GM12878 (cell line): ENCODE data around the gene SNRPD2. TPM values are rescaled to one million over a fixed set of nuclear protein-coding genes. Genes with fewer than 3 reads are reported as not detected.
A peak's percentile ranks its signal among the peaks of the same experiment; 100 is the strongest.

Experiments
- ATAC-seq: fragments of 200-7000 bp; cut with Tn5 transposase; 3 replicates; pipeline ENCODE4 v1.9.1; 2020; ENCODE audit warnings: mild to moderate bottlenecking, moderate library complexity
- BruUV-seq: library from RNA; stranded (reverse); fragments of 400-500 nt; replicated peaks from 2 replicates; lab custom pipeline; 2021; lab: Mats Ljungman, UMichigan
- CTCF ChIA-PET: fragments of 300-600 bp; sonication (Branson Sonifier 250); formaldehyde crosslinking; extraction: SDS; loops from one replicate; lab custom pipeline; 2021; ENCODE audit warnings: inconsistent platforms; lab: Yijun Ruan, JAX
- POLR2A ChIA-PET: fragments of 350-600 bp; formaldehyde crosslinking; extraction: SDS; loops from one replicate; lab custom pipeline; 2021; ENCODE audit warnings: inconsistent platforms; lab: Charles Lee
- RAD21 ChIA-PET: fragments of 300-600 bp; sonication (Branson Sonifier 250); formaldehyde crosslinking; loops from one replicate; lab custom pipeline; 2023; ENCODE audit warnings: antibody characterized with exemption; ENCODE audit not compliant: unreplicated experiment; lab: Charles Lee
- SMC1A ChIA-PET: fragments of 300-600 bp; sonication (Branson Sonifier 250); formaldehyde crosslinking; loops from one replicate; lab custom pipeline; 2023; ENCODE audit not compliant: unreplicated experiment, uncharacterized antibody; lab: Charles Lee
- DNase-seq: peaks from one replicate; pipeline ENCODE4 v3.0.0-alpha.2; 2011; ENCODE audit warnings: low read depth, low spot score
- FAIRE-seq: peaks from 3 replicates; lab custom pipeline; 2011; peaks lifted over from hg19 to GRCh38; lab: Jason Lieb, UNC
- H2AFZ ChIP-seq: 2 replicates; pipeline ENCODE4 v1.6.0; 2011; ENCODE audit warnings: low read depth, low read length, control low read depth; ENCODE audit not compliant: control insufficient read depth
- H3K27ac ChIP-seq: 2 replicates; pipeline ENCODE4 v1.5.1; 2011; ENCODE audit warnings: control low read depth; ENCODE audit not compliant: control insufficient read depth, insufficient read depth
- H3K27me3 ChIP-seq, 2 experiments: replicated peaks in 1 of 2; 2 replicates each; pipeline versions ENCODE4 v1.6.0 to v1.6.1; 2011; ENCODE audit warnings: low read length in 1 of 2; ENCODE audit not compliant: control insufficient read depth in 2 of 2, insufficient read depth in 2 of 2
- H3K36me3 ChIP-seq, 2 experiments: 2 replicates each; pipeline ENCODE4 v1.5.1; 2011; ENCODE audit warnings: low read length in 1 of 2; ENCODE audit not compliant: control insufficient read depth in 2 of 2, insufficient read depth in 2 of 2
- H3K4me1 ChIP-seq: 2 replicates; pipeline ENCODE4 v1.6.1; 2011; ENCODE audit warnings: mild to moderate bottlenecking, low read length, moderate library complexity, mixed read lengths; ENCODE audit not compliant: control insufficient read depth, insufficient read depth
- H3K4me2 ChIP-seq: 2 replicates; pipeline ENCODE4 v1.6.0; 2011; ENCODE audit warnings: control low read depth; ENCODE audit not compliant: control insufficient read depth, insufficient read depth
- H3K4me3 ChIP-seq: fragments of 200-600 bp; sonication (generic); 2 replicates; pipeline ENCODE4 v1.5.1; 2016
- H3K79me2 ChIP-seq: 2 replicates; pipeline ENCODE4 v1.6.0; 2011; ENCODE audit warnings: low read length; ENCODE audit not compliant: control insufficient read depth, insufficient read depth
- H3K9ac ChIP-seq: 2 replicates; pipeline ENCODE4 v1.8.0; 2011; ENCODE audit warnings: low read length, control low read depth, mixed read lengths; ENCODE audit not compliant: control insufficient read depth, insufficient read depth
- H3K9me3 ChIP-seq: replicated peaks from 3 replicates; pipeline ENCODE4 v1.5.1; 2011; ENCODE audit warnings: mild to moderate bottlenecking, low read length; ENCODE audit not compliant: control insufficient read depth, insufficient read depth
- H4K20me1 ChIP-seq: 2 replicates; pipeline ENCODE4 v1.6.0; 2011; ENCODE audit not compliant: control insufficient read depth, insufficient read depth
- BCL3 ChIP-seq: IDR thresholded peaks from 2 replicates; pipeline ENCODE4 v1.6.1; 2011; ENCODE audit warnings: borderline replicate concordance, low read depth, mild to moderate bottlenecking, moderate library complexity, low read length; ENCODE audit not compliant: insufficient read depth, poor library complexity, severe bottlenecking
- BMI1 ChIP-seq: fragments of 450-650 bp; IDR thresholded peaks from 2 replicates; pipeline ENCODE4 v1.6.1; 2016; ENCODE audit warnings: mild to moderate bottlenecking, moderate library complexity, borderline replicate concordance
- EZH2 ChIP-seq: IDR thresholded peaks from 2 replicates; pipeline ENCODE4 v1.6.1; 2012; ENCODE audit warnings: low read depth, mild to moderate bottlenecking, control low read depth, inconsistent platforms, low read length, borderline replicate concordance; ENCODE audit not compliant: control insufficient read depth
- HDGF ChIP-seq: fragments of 450-650 bp; IDR thresholded peaks from 2 replicates; pipeline ENCODE4 v1.6.1; 2016; ENCODE audit warnings: antibody characterized with exemption
- MYC ChIP-seq: IDR thresholded peaks from 2 replicates; pipeline ENCODE4 v1.6.1; 2011; ENCODE audit warnings: mild to moderate bottlenecking, low read length, moderate library complexity, inconsistent platforms; ENCODE audit not compliant: insufficient read depth, insufficient replicate concordance, insufficient read length, severe bottlenecking
- NKRF ChIP-seq: fragments of 450-650 bp; conservative IDR thresholded peaks from 2 replicates; pipeline ENCODE4 v1.6.1; 2017; ENCODE audit warnings: mild to moderate bottlenecking, moderate library complexity
- PBX3 ChIP-seq: IDR thresholded peaks from 2 replicates; pipeline ENCODE4 v1.6.1; 2011; ENCODE audit warnings: mild to moderate bottlenecking, low read depth, low read length, moderate library complexity; ENCODE audit not compliant: insufficient replicate concordance
- RB1 ChIP-seq: fragments of 450-650 bp; formaldehyde crosslinking; IDR thresholded peaks from 2 replicates; pipeline ENCODE4 v1.6.1; 2017; ENCODE audit warnings: mild to moderate bottlenecking, borderline replicate concordance
- SIN3A ChIP-seq: IDR thresholded peaks from 2 replicates; pipeline ENCODE4 v1.6.1; 2012; ENCODE audit warnings: low read depth, low read length, improper control_type of control experiment
- SMAD1 ChIP-seq: fragments of 450-650 bp; IDR thresholded peaks from 2 replicates; pipeline ENCODE4 v1.6.1; 2018; ENCODE audit warnings: mild to moderate bottlenecking, low read depth; ENCODE audit not compliant: partially characterized antibody
- ZBTB4 ChIP-seq: fragments of 450-650 bp; formaldehyde crosslinking; IDR thresholded peaks from 2 replicates; pipeline ENCODE4 v1.4.0; 2022; ENCODE audit warnings: mild to moderate bottlenecking, moderate library complexity
- WGBS: methylation state at CpG from one replicate; pipeline ENCODE4 v1.1.6; 2016; ENCODE audit warnings: low lambda C conversion rate; ENCODE audit not compliant: insufficient replicate concordance, insufficient coverage; ENCODE audit errors: missing lambda C conversion rate; 5-methylcytosine and 5-hydroxymethylcytosine counted together
- in situ Hi-C: fragments of 300-500 bp; cut with MboI; formaldehyde crosslinking; loops from 9 replicates; pipeline ENCODE4 v1.14.3; 2018; ENCODE audit warnings: mixed read lengths
- intact Hi-C: fragments of 100-400 bp; cut with micrococcal nuclease; formaldehyde crosslinking; loops from one replicate; pipeline ENCODE4 v1.14.2; 2022; ENCODE audit not compliant: unreplicated experiment
- polyA plus RNA-seq, 11 experiments: library from polyadenylated mRNA; depleted of rRNA in 4 of 11; unstranded in 6 of 11; stranded (reverse) in 5 of 11; fragments of >200 nt; fragmentation: Nextera tagmentation in 4 of 11; fragmentation: Illumina TruSeq in 1 of 11; extraction: Ambion mirVana in 4 of 11; extraction: Trizol in 1 of 11; gene quantifications; 1 replicate in 1 of 11; 2 replicates in 10 of 11; pipeline versions ENCODE4 v1.2.1 to v1.2.3, GENCODE V29; 2011 to 2016; ENCODE audit warnings: inconsistent platforms in 2 of 11, missing spikeins in 2 of 11, low read depth in 1 of 11
- total RNA-seq, 4 experiments: library from RNA; depleted of rRNA in 3 of 4; stranded (reverse); fragments of >200 nt in 3 of 4; fragmentation: Illumina TruSeq in 1 of 4; extraction: Trizol in 1 of 4; gene quantifications; 2 replicates each; pipeline versions ENCODE4 v1.2.1 to v1.2.3, GENCODE V29; 2013 to 2021

The SNRPD2 gene
- total and polyA plus RNA-seq, 10 of the 15 experiments (the other 5 are each of a cell fraction or from before 2014, with no cell fraction given), result 526 to 3,621 (median 951) TPM

GRCh38 chr19:45717131-45717982, 25.6 kb upstream of the SNRPD2 start:
- DNase-seq (peak; percentile 99), FAIRE-seq (peak; percentile 99), ATAC-seq (peak; percentile 99)
- Histone ChIP-seq H3K36me3 (peaks cover 13 to 21% of the 10 kb centered on the region in 2 experiments), H3K79me2 (peaks cover 74% of the 10 kb centered on the region), H3K27ac (peak overlapping the region; percentile 97), H3K4me3 (peak overlapping the region; percentile 95), H3K9ac (peak overlapping the region; percentile 99), H2AFZ (peak overlapping the region; percentile 19), H3K4me1 (peaks cover 13% of the 10 kb centered on the region), H3K4me2 (peak overlapping the region; percentile 92), H4K20me1 (no peaks in the 10 kb centered on the region), H3K27me3 (no peaks in the 10 kb centered on the region), H3K9me3 (no peaks in the 10 kb centered on the region)
- POLR2A ChIA-PET, result interaction anchor here (0.6 to 5.9 kb wide), 18 partner anchors 9 to 1672 kb away, joined by 3 to 58 read pairs (median 4); partner anchors contain the start of genes CALM3, FBXO46, QPCTL and SIX5
- intact Hi-C loops, result no loop called here
- no TSS peak for BruUV-seq
- CTCF ChIA-PET, result interaction anchor here (0.6 to 4.8 kb wide), 16 partner anchors 10 to 1933 kb away, joined by 3 to 53 read pairs (median 6); partner anchors contain the start of genes FBXO46, GIPR, QPCTL and SIX5
- WGBS, result 1% methylated on average over 51 of the region's 51 CpGs
- in situ Hi-C loops, result no loop called here
- RAD21 ChIA-PET, result interaction anchor here (0.5 to 2.6 kb wide), 17 partner anchors 8 to 1431 kb away, joined by 3 to 25 read pairs (median 4); partner anchors contain the start of genes FBXO46, GIPR, QPCTL and SIX5
- SMC1A ChIA-PET, result interaction anchor here (0.6 to 4.9 kb wide), 18 partner anchors 9 to 239 kb away, joined by 3 to 35 read pairs (median 4); partner anchors contain the start of genes DMWD, FBXO46, QPCTL and SIX5
- TF ChIP-seq SIN3A (peak; percentile 33; the same call in 1 of the 2 replicates), BCL3 (peak; percentile 67), EZH2 (peak; percentile 70; the same call in 1 of the 2 replicates), MYC (no peak), BMI1 (no peak; the same call in 1 of the 2 replicates), PBX3 (peak; percentile 95), RB1 (peak; percentile 78; the same call in 1 of the 2 replicates), ZBTB4 (CRISPR knock-in tag) (no peak), SMAD1 (no peak), NKRF (no peak), HDGF (peak; percentile 96)
